Ectodermal cell (in vitro differentiated cells): ENCODE results near the gene ZBTB4.

Experiments used
- H3K27ac ChIP-seq: 2 replicates; pipeline ENCODE4 v1.7.0; 2013; ENCODE audit warnings: mild to moderate bottlenecking, low read depth, low read length; ENCODE audit not compliant: insufficient read depth, poor library complexity, severe bottlenecking
- H3K27me3 ChIP-seq: 2 replicates; pipeline ENCODE4 v1.7.0; 2013; ENCODE audit warnings: mild to moderate bottlenecking, low read length; ENCODE audit not compliant: insufficient read depth, control insufficient read depth, poor library complexity, severe bottlenecking
- H3K36me3 ChIP-seq: one replicate; pipeline ENCODE4 v1.7.0; 2013; ENCODE audit warnings: low read length; ENCODE audit not compliant: control insufficient read depth, insufficient read depth
- H3K4me1 ChIP-seq: one replicate; pipeline ENCODE4 v1.7.0; 2013; ENCODE audit warnings: low read length; ENCODE audit not compliant: control insufficient read depth, insufficient read depth
- H3K4me3 ChIP-seq: 2 replicates; pipeline ENCODE4 v1.7.0; 2013; ENCODE audit warnings: low read depth, low read length, control low read depth; ENCODE audit not compliant: insufficient read depth
- H3K9me3 ChIP-seq: 2 replicates; pipeline ENCODE4 v1.7.0; 2013; ENCODE audit warnings: mild to moderate bottlenecking, low read length, moderate library complexity; ENCODE audit not compliant: control insufficient read depth
- WGBS, 2 experiments: methylation state at CpG; one replicate each; pipeline ENCODE4 v1.1.7; 2013; ENCODE audit warnings: missing lambda C conversion rate in 2 of 2; 5-methylcytosine and 5-hydroxymethylcytosine counted together

The ZBTB4 gene

GRCh38 chr17:7442142-7442541 lies 37.3 kb downstream of the ZBTB4 start:
- no peak overlapping the region for H3K27ac ChIP-seq
- no peaks in the 10 kb centered on the region for H3K9me3 ChIP-seq
- WGBS, 2 experiments: 86 to 94% methylated on average over 2 of the region's 2 CpGs

DNA sequence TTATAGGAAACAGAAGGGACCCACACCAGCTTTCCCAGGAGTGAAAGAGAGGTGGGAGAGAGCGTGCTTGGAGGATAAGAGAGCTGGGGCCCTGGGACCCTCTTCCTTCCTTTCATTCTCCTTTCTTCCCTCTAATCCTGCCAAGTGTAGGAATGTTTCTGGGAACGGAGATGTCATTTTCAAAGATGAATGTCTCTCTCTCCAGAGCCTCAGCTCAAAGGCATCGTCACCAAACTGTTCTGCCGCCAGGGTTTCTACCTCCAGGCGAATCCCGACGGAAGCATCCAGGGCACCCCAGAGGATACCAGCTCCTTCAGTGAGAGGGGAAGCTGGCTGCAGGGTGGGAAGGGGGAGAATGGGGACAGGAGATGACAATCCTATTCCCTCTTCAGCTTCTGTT lies 38.2 kb downstream of the ZBTB4 start:
- Histone ChIP-seq H3K4me3 (no peak overlapping the region), H3K9me3 (no peaks in the 10 kb centered on the region), H3K27ac (no peak overlapping the region), H3K4me1 (peaks cover 31% of the 10 kb centered on the region), H3K36me3 (no peaks in the 10 kb centered on the region), H3K27me3 (peaks cover 58% of the 10 kb centered on the region)
- WGBS, 2 experiments: 34 to 38% methylated on average over 6 to 7 of the region's 7 CpGs

More at GRCh38 chr17:7442142-7442541, 37.3 kb downstream of the ZBTB4 start:
- Histone ChIP-seq H3K27me3 (peaks cover 50% of the 10 kb centered on the region), H3K36me3 (no peaks in the 10 kb centered on the region), H3K4me1 (peaks cover 40% of the 10 kb centered on the region), H3K4me3 (no peak overlapping the region)

GRCh38 chr17:7440834-7441195 lies 38.6 kb downstream of the ZBTB4 start:
- Histone ChIP-seq H3K27ac (no peak overlapping the region), H3K36me3 (no peaks in the 10 kb centered on the region), H3K27me3 (peaks cover 63% of the 10 kb centered on the region), H3K9me3 (no peaks in the 10 kb centered on the region), H3K4me1 (peaks cover 27% of the 10 kb centered on the region), H3K4me3 (peak overlapping the region; percentile 74)
- 0 to 1% methylated on average over 12 of the region's 12 CpGs for WGBS, 2 experiments

DNA sequence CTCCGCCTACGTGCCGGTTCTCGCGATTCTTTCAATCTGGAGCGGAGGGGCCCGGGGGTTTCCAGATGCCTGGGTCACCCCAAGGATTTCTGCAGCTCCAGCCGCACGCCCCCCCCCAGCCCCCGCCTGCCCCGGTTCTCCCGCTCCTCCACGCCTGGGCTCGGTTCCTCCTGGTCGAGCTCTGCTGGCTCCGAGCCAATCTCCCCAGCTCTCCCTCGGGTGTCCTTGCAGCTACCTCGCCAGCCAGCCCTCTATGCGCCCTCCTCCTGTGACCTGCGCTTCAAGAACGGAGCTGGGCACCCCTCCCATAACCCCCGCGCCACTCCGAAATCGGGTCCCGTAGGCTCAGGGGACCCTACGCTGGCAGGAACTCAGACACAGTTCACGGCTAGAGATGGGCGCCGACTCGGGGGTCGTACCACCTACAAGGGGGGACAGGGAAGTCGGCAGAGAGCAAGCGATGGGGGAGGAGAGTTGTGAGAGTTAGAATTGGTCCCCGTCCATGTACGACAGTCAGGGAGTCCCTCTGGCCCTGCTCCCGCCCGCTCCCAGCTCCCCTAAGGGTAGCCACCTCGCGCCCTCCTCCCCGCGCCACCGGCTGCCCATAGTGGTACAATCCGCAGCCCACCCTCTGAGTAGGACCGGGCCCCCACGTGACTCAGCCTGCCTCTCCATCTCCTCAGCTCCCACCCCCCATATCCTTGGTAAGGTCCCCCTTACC lies 39.2 kb downstream of the ZBTB4 start:
- H3K27ac ChIP-seq: peak overlapping the region; percentile 79
- peaks cover 27% of the 10 kb centered on the region for H3K4me1 ChIP-seq
- WGBS, 2 experiments: 0% methylated on average over 46 of the region's 46 CpGs
- H3K9me3 ChIP-seq: no peaks in the 10 kb centered on the region
- peaks cover 68% of the 10 kb centered on the region for H3K27me3 ChIP-seq
- H3K36me3 ChIP-seq: no peaks in the 10 kb centered on the region
- peak overlapping the region; percentile 74 for H3K4me3 ChIP-seq

DNA sequence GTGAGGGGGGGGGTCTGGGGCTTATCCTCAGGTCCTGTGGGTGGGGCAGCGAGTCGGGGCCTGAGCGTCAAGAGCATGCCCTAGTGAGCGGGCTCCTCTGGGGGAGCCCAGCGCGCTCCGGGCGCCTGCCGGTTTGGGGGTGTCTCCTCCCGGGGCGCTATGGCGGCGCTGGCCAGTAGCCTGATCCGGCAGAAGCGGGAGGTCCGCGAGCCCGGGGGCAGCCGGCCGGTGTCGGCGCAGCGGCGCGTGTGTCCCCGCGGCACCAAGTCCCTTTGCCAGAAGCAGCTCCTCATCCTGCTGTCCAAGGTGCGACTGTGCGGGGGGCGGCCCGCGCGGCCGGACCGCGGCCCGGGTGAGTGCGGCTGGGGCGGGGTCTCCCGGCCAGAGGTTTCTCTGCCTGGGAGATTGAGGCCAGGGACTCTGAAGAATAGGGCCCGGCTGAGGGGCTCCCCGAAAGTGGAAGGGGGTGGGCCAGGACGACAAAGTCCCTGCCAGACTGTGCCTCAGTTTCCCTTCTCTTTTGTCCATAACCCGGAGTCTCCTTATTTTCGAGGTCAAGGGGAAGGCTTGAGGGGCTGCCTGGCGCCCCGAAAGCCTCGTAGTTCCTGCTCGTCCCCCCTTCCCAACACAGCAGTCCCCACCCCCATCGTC lies 39.8 kb downstream of the ZBTB4 start, which contains the start of gene FGF11:
Gene FGF11 (plus strand): TSS at position 51 of the 651 bp plus-strand sequence. CDS start 109 bp downstream, at position 160.
- no peaks in the 10 kb centered on the region for H3K36me3 ChIP-seq

DNA sequence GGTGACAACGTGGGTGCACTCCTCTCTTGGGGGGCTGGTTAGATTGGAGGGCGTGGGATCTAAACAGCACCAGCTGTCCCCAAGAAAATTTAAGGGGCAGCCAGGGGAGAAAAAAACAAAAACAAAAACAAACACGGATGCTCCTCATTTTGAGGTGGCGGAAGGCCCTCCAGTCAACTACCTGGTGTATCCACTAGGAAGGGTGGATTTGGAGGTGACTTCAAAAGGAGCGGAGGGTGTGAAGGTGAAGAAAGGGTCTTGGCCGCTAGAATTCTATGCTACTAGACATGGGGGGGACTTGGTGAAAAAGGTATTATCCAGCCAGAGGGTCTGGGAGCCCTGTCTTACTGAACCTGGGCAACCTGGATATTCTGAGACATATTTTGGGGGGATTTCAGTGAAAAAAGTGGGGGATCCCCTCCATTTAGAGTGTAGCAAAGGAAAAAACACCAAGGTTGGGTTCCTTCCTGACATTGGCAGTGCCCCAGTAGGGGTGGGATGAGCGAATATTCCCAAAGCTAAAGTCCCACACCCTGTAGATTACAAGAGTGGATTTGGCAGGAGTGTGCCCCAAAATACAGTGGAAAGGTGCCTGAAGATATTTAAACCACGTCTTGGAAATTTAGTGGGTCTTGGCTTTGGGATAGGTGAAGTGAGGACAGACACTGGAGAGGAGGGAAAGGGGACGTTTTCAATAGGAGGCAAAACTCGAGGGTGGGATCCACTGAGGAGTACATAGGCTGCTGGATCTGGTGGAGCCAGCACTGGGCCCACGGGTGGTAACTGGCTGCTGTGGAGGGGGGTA lies 40.6 kb downstream of the ZBTB4 start:
- 28 to 31% methylated on average over 11 of the region's 11 CpGs for WGBS, 2 experiments
- peaks cover 62% of the 10 kb centered on the region for H3K27me3 ChIP-seq

More for the DNA sequence above, 39.8 kb downstream of the ZBTB4 start, which contains the start of gene FGF11:
- WGBS, 2 experiments: 1 to 2% methylated on average over 50 of the region's 50 CpGs
- no peaks in the 10 kb centered on the region for H3K9me3 ChIP-seq
- H3K27ac ChIP-seq: peak within 1 kb of the TSS; percentile 79
- peak within 1 kb of the TSS; percentile 74 for H3K4me3 ChIP-seq
- peaks cover 27% of the 10 kb centered on the region for H3K4me1 ChIP-seq
- peaks cover 69% of the 10 kb centered on the region for H3K27me3 ChIP-seq

DNA sequence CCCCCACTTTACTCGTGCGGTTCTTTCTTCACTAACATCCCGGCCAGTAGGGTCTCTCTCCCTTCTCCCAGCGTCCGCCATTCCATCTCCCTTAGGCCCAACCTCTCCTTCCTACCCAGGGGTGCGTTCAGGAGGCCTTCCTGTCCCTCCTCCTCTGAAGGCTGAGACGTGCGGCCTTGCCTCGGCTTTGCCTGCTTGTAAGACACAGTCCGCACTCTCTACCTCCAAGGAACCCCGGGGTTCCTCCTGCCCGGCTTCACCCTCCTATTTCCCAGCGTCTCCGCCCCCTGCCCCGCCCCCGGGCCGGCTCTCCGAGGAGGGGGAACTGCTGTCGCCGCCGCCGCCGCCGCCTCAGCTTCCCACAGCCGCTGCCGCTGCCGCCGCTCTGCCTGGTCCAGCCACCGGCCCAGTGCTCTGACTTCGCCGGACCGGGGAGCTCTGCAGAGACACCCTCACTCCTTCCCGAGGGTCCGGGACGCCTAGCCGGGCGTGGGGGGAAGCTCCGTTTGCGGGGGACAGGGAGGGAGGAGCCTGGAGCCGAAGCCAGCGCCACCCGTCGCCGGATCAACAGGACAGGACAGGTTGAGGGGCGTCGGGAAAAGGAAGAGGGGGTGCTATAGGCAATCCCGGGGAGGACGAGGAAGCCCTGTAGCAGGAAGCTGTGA lies 41.3 kb downstream of the ZBTB4 start:
- H3K27me3 ChIP-seq: peaks cover 61% of the 10 kb centered on the region
- H3K9me3 ChIP-seq: no peaks in the 10 kb centered on the region
- H3K36me3 ChIP-seq: no peaks in the 10 kb centered on the region
- peak overlapping the region; percentile 41 for H3K4me3 ChIP-seq
- no peak overlapping the region for H3K27ac ChIP-seq
- peaks cover 22% of the 10 kb centered on the region for H3K4me1 ChIP-seq
- WGBS, 2 experiments: 2% methylated on average over 48 of the region's 48 CpGs

More for the DNA sequence above, 40.6 kb downstream of the ZBTB4 start:
- no peaks in the 10 kb centered on the region for H3K36me3 ChIP-seq
- peaks cover 22% of the 10 kb centered on the region for H3K4me1 ChIP-seq
- no peak overlapping the region for H3K27ac ChIP-seq
- H3K9me3 ChIP-seq: no peaks in the 10 kb centered on the region
- H3K4me3 ChIP-seq: peak overlapping the region; percentile 41

GRCh38 chr17:7437369-7437863 lies 42.0 kb downstream of the ZBTB4 start:
- H3K4me3 ChIP-seq: peak overlapping the region; percentile 41
- no peaks in the 10 kb centered on the region for H3K9me3 ChIP-seq
- H3K36me3 ChIP-seq: no peaks in the 10 kb centered on the region
- WGBS, 2 experiments: 8 to 10% methylated on average over 31 of the region's 31 CpGs
- H3K4me1 ChIP-seq: peaks cover 22% of the 10 kb centered on the region
- no peak overlapping the region for H3K27ac ChIP-seq
- peaks cover 59% of the 10 kb centered on the region for H3K27me3 ChIP-seq

GRCh38 chr17:7436556-7437368 lies 42.7 kb downstream of the ZBTB4 start:
- Histone ChIP-seq H3K4me1 (peaks cover 22% of the 10 kb centered on the region), H3K9me3 (no peaks in the 10 kb centered on the region), H3K27ac (no peak overlapping the region), H3K4me3 (peak overlapping the region; percentile 41), H3K27me3 (peaks cover 55% of the 10 kb centered on the region), H3K36me3 (no peaks in the 10 kb centered on the region)
- 2 to 3% methylated on average over 92 of the region's 92 CpGs for WGBS, 2 experiments
